Immature natural killer cell (primary cell): ENCODE results near the gene COX20. TPM values are rescaled to one million over a fixed set of nuclear protein-coding genes. Genes with fewer than 3 reads are reported as not detected.

ENCODE experiments used
- DNase-seq, 3 donors: peaks; one replicate each; pipeline ENCODE4 v3.0.0; 2022; ENCODE audit warnings: mixed read lengths in 1 of 3
- H3K27ac Mint-ChIP-seq, 6 donors: one replicate each; pipeline ENCODE4 v1.8.0; 2020; ENCODE audit warnings: mixed read lengths in 6 of 6, mild to moderate bottlenecking in 5 of 6, inconsistent platforms in 4 of 6, moderate library complexity in 3 of 6
- H3K27me3 Mint-ChIP-seq, 3 donors: one replicate each; pipeline ENCODE4 v1.8.0; 2020 to 2021; ENCODE audit warnings: low read depth in 3 of 3, mild to moderate bottlenecking in 3 of 3, mixed read lengths in 3 of 3, moderate library complexity in 3 of 3, inconsistent platforms in 1 of 3
- H3K36me3 Mint-ChIP-seq, 3 donors: one replicate each; pipeline ENCODE4 v1.8.0; 2020; ENCODE audit warnings: mixed read lengths in 3 of 3, inconsistent platforms in 2 of 3, mild to moderate bottlenecking in 2 of 3
- H3K4me1 Mint-ChIP-seq, 2 donors: one replicate each; pipeline ENCODE4 v1.8.0; 2020; ENCODE audit warnings: inconsistent platforms in 2 of 2, mild to moderate bottlenecking in 2 of 2, mixed read lengths in 2 of 2, moderate library complexity in 1 of 2
- H3K4me3 Mint-ChIP-seq, 5 donors: one replicate each; pipeline ENCODE4 v1.8.0; 2020; ENCODE audit warnings: mild to moderate bottlenecking in 5 of 5, mixed read lengths in 5 of 5, inconsistent platforms in 3 of 5, moderate library complexity in 3 of 5
- H3K9me3 Mint-ChIP-seq, 6 donors: one replicate each; pipeline ENCODE4 v1.8.0; 2020; ENCODE audit warnings: mild to moderate bottlenecking in 6 of 6, mixed read lengths in 6 of 6, inconsistent platforms in 4 of 6, moderate library complexity in 3 of 6
- polyA plus RNA-seq, 3 donors: library from polyadenylated mRNA; unstranded; fragments of 300-500 nt; fragmentation: Illumina TruSeq; gene quantifications; one replicate each; pipeline ENCODE4 v1.2.3, GENCODE V29; 2021

COX20 gene
- polyA plus RNA-seq, 3 donors from 2014 or later: 41.5 to 57.4 (median 43.8) TPM

DNA sequence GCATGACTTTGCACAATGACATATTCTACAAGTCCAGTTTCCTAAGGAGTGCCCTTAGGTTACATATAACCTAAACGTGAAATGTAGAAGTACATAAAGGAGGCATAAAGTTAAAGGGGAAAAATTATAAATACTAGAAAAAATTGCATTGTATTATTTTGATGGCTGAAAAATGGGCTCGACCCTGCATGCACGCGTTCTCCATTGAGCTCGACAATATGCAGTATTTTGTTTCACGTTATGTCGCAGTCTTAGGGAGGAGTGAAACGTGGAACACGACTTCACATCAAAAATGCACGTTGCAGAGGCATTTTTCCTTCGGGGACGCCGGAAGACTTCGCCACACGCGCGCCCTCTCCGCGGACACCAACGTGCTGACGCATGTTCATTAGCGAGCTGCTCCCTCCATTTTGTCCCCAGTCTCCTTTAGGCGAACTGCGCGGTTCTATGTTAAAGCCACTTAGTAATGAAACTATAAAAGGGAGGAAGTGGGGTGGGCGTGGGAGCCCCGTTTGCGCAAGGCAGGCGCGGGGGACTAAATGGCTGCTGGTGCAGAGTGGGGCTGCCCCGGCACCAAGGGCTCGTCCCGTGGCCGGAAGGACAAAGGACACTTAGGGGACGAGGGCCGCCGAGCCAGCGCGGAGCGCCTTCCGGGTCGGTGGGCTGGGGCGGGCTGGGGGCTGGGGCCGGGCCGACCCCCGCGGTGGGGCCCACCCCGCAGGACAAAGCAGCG lies 749 bp upstream of the COX20 start:
- Mint-ChIP-seq H3K36me3 (peaks cover 3 to 9% (median 7%) of the 10 kb centered on the region in 3 donors), H3K4me3 (peak overlapping the region; percentile 88 to 99 (median 95)), H3K9me3 (no peaks in the 10 kb centered on the region), H3K27me3 (peaks cover 10 to 16% (median 12%) of the 10 kb centered on the region in 3 donors), H3K27ac (peak overlapping the region; percentile 92 to 99 (median 97)), H3K4me1 (peaks cover 44 to 47% of the 10 kb centered on the region in 2 donors)
- peak; percentile 93 to 95 (median 94) for DNase-seq

DNA sequence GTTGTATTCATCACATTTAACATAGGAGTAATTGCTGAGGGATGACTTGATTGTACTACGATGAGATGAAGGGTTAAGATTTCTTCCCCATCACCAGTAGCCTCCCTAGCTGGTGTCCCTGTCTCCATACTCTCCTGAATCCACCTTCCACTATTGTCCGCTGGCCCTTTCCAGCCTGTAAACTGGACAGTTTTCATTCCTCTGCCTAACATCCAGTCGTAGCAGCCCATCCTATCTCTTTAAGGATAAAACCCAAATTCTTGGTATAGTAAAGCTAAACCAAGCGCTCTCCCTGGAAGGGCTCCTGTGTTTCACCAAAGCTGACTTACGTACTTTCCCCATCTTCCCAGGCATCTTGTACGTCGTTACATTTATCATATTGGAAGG lies 670 bp downstream of the COX20 start:
- Mint-ChIP-seq H3K9me3 (no peaks in the 10 kb centered on the region), H3K36me3 (peaks cover 3 to 13% (median 7%) of the 10 kb centered on the region in 3 donors), H3K4me1 (peaks cover 53 to 61% of the 10 kb centered on the region in 2 donors), H3K27ac (peak overlapping the region; percentile 91 to 97 (median 94)), H3K27me3 (peaks cover 10 to 16% (median 12%) of the 10 kb centered on the region in 3 donors), H3K4me3 (peak overlapping the region; percentile 88 to 99 (median 95))
- DNase-seq: no peak

DNA sequence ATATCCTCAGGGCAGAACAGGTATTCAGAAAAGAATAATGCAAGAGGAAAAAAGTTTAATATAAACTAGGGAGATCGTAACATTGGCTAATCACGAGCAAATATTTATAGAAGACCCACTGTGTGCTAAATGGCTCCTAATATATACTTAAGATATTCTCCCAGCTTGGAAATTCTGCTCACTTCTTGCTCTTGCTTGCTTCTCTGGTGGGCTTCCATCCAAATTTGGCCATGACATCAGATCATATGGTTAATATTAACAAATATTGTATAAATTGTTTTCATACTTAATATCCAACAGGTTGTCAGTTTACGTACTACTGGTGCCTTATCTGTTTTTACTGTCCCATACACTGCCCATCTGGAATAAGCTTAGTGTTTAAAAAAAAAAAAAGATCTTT lies 1.1 kb downstream of the COX20 start:
- H3K4me1 Mint-ChIP-seq: peaks cover 53 to 66% of the 10 kb centered on the region in 2 donors
- H3K4me3 Mint-ChIP-seq: peak overlapping the region; percentile 88 to 99 (median 95)
- H3K27me3 Mint-ChIP-seq: peaks cover 10 to 16% (median 12%) of the 10 kb centered on the region in 3 donors
- no peak for DNase-seq
- H3K9me3 Mint-ChIP-seq: no peaks in the 10 kb centered on the region
- peaks cover 3 to 13% (median 7%) of the 10 kb centered on the region in 3 donors for H3K36me3 Mint-ChIP-seq
- peak overlapping the region; percentile 91 to 97 (median 94) for H3K27ac Mint-ChIP-seq

DNA sequence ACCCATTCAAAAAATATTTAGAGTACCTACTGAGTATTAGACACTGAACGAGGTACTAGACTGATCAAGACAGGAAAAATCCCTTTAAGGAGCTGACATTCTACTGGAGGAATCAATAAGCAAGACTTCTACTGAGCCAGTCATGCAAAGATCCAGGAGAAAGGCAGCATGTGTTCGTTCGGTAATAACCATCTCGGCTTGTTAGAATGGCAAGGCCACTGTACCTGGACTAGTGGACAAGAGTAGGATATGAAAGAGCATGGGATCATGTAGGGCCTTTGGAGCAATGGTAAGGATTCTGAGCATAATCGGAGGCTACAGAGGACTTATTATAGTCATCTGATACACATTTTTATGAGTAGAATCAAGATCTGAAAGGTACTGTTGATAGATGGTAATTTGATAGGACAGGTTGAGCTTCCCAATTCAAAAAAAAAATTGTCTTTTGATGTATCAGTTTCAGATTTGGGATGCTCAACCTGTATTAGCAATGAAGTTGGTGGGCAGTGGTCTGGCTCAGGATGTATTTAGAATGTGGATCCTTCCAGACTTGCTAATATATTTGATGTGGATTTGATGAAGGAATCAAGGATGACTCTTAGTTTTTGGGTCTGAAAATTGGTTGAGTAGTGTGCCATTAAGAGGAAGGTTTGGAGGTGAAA lies 2.3 kb downstream of the COX20 start:
- no peaks in the 10 kb centered on the region for H3K9me3 Mint-ChIP-seq
- peak overlapping the region in 1 of 5 donors; percentile 88 for H3K4me3 Mint-ChIP-seq
- no peak for DNase-seq
- H3K27me3 Mint-ChIP-seq: peaks cover 10 to 16% (median 12%) of the 10 kb centered on the region in 3 donors
- peaks cover 57 to 77% of the 10 kb centered on the region in 2 donors for H3K4me1 Mint-ChIP-seq
- peak overlapping the region; percentile 29 to 97 (median 92) for H3K27ac Mint-ChIP-seq
- peaks cover 7 to 13% (median 7%) of the 10 kb centered on the region in 3 donors for H3K36me3 Mint-ChIP-seq

DNA sequence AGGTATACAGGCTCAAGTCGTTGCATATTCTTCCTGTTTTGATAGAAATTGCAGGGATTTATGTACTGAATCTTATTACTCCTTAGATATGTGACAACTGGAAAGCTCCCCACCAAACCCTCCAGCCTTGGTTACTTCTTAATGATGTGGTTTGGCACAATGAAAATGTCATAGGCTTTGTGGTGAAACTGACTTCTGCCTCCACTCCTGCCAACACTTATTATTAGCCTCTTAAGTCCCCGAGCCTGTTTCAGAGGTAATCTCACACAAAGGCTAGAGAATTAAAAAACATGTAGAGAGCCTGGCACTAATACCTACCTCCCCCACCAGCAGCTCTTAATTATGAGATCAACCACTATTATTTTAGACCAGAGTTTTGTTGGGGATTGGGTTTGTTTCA lies 4.2 kb downstream of the COX20 start:
- peak overlapping the region in 5 of 6 donors; percentile 25 to 94 (median 36) for H3K27ac Mint-ChIP-seq
- no peak overlapping the region for H3K4me3 Mint-ChIP-seq
- peaks cover 7 to 27% (median 12%) of the 10 kb centered on the region in 3 donors for H3K36me3 Mint-ChIP-seq
- DNase-seq: no peak
- peaks cover 55 to 85% of the 10 kb centered on the region in 2 donors for H3K4me1 Mint-ChIP-seq
- no peaks in the 10 kb centered on the region for H3K9me3 Mint-ChIP-seq
- H3K27me3 Mint-ChIP-seq: peaks cover 5 to 8% (median 8%) of the 10 kb centered on the region in 3 donors

DNA sequence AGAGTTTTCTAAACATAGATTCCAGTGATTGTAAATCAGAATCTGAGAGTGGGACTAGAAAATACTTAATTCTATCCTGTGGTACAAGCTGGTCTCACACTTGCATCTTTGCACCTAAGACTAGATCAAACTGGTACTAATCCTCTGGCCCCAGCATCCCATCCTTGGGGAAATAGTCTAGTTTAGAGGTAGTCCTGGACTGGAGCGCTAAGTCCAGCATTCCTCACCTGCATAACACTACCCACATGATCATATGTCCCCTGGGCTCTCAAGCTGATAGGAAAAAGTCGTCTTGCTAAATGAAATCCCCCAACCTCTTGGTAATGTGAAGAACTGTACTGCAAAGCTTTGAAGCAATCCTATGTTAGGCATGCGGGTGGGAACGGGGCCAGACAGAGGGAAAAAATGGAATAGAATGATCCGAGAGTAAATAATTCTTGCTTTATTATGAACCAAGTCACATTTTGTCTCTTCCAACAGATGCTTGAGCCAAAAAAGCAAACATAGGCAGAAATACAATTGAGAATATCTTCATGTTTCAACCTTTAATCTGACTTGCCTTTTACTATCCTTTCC lies 4.8 kb downstream of the COX20 start:
- H3K9me3 Mint-ChIP-seq: no peaks in the 10 kb centered on the region
- H3K36me3 Mint-ChIP-seq: peaks cover 7 to 33% (median 12%) of the 10 kb centered on the region in 3 donors
- no peak overlapping the region for H3K4me3 Mint-ChIP-seq
- H3K4me1 Mint-ChIP-seq: peaks cover 54 to 85% of the 10 kb centered on the region in 2 donors
- no peak for DNase-seq
- H3K27ac Mint-ChIP-seq: peak overlapping the region; percentile 16 to 73 (median 62)
- H3K27me3 Mint-ChIP-seq: peaks cover 2 to 3% (median 2%) of the 10 kb centered on the region in 3 donors

DNA sequence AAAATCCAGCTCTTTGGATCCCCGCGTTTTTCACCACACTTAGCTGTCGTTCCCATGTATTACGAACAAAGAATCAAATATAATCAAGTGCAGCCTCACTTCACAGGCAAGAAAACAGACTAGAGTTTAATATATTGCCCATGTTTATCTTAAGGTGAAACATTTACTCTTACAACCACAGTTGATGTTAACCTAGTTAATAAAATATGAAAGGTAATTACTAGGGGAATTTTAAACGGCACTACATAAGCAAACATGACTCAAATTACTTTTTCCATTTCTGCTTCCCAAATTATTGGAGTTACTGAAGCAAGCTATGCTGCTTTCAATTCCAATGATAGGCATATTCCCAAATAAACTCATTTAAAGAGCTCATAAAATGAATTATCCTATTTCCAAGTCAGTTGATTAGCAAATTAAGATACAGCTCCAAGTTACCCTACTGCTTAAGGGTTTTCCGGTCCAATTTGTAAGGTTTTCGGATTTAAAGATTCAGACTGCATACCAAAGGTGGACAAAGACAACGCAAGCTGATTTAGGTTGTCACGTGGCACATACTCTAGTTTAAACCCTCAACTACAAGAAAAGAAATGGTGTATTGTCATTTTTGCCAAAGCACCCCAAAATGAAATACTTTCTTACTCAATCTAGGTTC lies 5.9 kb downstream of the COX20 start:
- Mint-ChIP-seq H3K36me3 (peaks cover 8 to 42% (median 18%) of the 10 kb centered on the region in 3 donors), H3K9me3 (no peaks in the 10 kb centered on the region), H3K27me3 (peaks cover 0 to 2% (median 2%) of the 10 kb centered on the region in 3 donors), H3K4me3 (no peak overlapping the region), H3K27ac (peak overlapping the region in 3 of 6 donors; percentile 42 to 80 (median 73)), H3K4me1 (peaks cover 47 to 77% of the 10 kb centered on the region in 2 donors)
- DNase-seq: no peak

DNA sequence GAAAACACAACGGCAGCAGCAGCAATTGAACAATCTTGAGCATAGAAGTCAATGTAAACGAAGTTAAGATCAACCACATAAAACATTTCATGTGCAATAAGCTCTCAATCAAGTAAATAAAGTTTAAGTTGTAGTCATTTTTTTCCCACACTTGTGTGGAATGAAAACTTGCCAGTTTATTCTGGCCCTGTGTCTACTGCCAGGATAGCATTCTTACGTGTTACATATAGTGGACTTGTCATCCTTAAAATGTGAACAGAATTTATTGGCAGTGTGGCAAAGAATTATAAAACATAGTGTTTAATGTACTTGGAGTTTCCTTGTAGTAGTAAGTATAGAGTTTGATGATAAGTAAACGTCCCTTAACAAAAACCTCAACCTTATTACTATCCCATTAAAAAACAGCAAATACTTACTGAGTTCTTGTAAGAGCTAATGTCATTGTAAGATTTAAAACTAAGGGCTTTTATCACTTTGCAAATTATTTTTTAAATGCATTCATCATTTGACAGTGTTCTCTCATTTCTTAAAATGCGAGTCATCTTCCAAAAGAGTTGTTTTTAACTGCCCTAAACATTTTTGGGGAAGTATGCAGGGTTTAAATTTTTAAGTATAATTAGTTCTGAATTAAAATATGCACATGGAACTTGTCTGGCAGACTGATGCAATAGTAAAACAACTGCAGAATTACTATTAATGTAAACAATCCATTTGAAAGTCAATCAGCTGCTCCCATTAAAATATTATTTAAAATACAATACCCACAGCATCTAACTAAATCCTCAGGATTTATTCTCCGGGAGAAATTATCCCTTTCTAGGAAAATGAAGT lies 7.9 kb downstream of the COX20 start:
- Mint-ChIP-seq H3K4me1 (peaks cover 28 to 71% of the 10 kb centered on the region in 2 donors), H3K36me3 (peaks cover 7 to 46% (median 22%) of the 10 kb centered on the region in 3 donors), H3K27ac (no peak overlapping the region), H3K9me3 (no peaks in the 10 kb centered on the region), H3K4me3 (no peak overlapping the region), H3K27me3 (peaks cover 0 to 2% (median 0%) of the 10 kb centered on the region in 3 donors)
- DNase-seq: no peak

DNA sequence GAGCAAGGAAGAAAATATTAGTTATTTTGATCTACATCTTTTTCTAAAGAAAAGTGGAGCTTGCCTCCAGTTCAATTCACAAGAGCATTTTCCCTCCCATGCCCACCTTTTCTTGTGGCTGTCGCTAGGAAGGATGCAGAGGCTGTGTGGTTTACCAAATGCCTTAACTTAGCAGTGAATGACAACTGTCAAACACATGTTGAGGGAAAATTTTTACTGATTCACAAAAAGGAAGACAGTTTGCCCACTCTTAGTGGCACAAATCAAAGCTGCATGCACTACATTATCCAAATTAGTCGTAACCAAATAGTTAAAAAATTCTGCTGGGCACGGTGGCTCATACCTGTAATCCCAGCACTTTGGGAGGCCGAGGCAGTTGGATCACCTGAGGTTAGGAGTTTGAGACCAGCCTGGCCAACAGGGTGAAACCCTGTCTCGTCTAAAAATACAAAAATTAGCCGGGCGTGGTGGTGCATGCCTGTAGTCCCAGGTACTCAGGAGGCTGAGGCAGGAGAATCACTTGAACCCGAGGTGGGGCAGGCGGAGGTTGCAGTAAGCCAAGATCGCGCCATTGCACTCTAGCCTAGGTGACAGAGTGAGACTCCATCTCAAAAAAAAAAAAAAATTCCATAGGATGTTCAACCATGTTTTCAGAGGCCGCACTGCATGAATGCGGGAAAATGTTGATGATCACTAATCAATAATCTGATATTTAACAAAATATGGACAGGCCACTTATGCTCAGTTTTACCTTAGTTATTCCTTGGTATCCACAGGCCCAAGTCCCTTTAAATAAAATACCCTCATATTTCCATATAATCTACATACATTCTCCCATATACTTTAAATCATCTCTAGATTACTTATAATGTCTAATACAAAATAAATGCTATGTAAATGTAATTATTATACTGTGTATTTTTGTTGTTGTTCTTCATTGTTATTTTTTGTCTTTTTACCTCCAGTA lies 9.0 kb downstream of the COX20 start:
- no peak overlapping the region for H3K4me3 Mint-ChIP-seq
- H3K4me1 Mint-ChIP-seq: peaks cover 24 to 71% of the 10 kb centered on the region in 2 donors
- H3K27me3 Mint-ChIP-seq: peaks cover 0 to 2% (median 0%) of the 10 kb centered on the region in 3 donors
- H3K9me3 Mint-ChIP-seq: no peaks in the 10 kb centered on the region
- H3K27ac Mint-ChIP-seq: peak overlapping the region in 5 of 6 donors; percentile 5 to 76 (median 40)
- DNase-seq: no peak
- peaks cover 7 to 48% (median 23%) of the 10 kb centered on the region in 3 donors for H3K36me3 Mint-ChIP-seq

DNA sequence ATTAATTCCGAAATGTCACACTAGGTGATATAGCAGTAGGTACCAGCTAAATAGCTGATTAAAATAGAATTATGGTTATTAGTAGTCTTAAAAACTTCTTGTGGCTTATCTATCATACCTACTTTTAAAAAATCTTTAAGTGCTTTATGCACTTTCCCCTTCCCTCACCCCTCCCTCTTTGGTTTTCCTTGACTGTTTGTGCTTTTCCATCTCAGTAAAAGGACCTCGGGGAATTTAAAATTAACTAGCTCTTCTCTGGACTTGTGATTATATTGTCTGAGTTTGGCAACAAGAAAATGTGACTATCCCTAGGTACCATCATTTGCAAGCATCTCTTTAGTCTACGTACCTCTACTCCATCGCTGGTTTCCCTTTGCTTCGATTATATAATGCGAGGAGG lies 11.2 kb downstream of the COX20 start:
- Mint-ChIP-seq H3K27ac (peak overlapping the region in 4 of 6 donors; percentile 34 to 83 (median 38)), H3K4me1 (peaks cover 21 to 71% of the 10 kb centered on the region in 2 donors), H3K27me3 (peaks cover 0 to 2% (median 0%) of the 10 kb centered on the region in 3 donors), H3K9me3 (no peaks in the 10 kb centered on the region), H3K36me3 (peaks cover 7 to 42% (median 23%) of the 10 kb centered on the region in 3 donors), H3K4me3 (no peak overlapping the region)
- DNase-seq: no peak

DNA sequence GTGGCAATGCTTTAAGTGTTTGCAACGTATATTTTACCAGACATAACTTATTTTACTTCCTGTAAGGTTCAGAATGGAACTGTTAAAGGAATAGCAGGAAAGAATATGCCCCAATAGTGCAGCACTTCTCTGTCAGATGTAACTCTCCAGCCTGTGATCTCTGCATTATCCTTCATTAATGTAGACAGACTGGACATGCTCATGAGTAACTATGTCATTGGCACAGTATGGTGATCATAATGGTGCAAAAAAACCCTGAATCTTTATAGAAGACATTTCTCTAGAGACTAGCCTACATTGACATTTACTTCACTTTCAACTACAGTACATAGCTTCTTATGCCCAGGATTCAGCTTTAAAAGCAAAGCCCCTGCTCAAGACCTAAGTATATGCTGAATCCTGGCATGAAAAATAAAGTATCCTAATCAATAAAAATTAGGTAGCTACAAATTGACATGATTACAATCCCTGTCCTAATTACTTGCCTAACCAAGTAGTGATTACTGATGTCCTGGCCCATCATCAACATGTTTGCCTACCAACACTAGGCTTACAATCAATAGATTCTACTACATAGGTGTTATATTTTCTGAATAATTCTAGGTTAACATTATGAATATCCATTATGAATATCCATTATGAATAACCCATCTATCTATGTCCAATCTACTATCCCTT lies 13.9 kb downstream of the COX20 start:
- peaks cover 8 to 44% (median 29%) of the 10 kb centered on the region in 3 donors for H3K36me3 Mint-ChIP-seq
- peak overlapping the region in 5 of 6 donors; percentile 1 to 77 (median 63) for H3K27ac Mint-ChIP-seq
- no peak overlapping the region for H3K4me3 Mint-ChIP-seq
- H3K4me1 Mint-ChIP-seq: peaks cover 29 to 71% of the 10 kb centered on the region in 2 donors
- no peak for DNase-seq
- H3K9me3 Mint-ChIP-seq: no peaks in the 10 kb centered on the region
- H3K27me3 Mint-ChIP-seq: peaks cover 0 to 2% (median 0%) of the 10 kb centered on the region in 3 donors
